ENCODE measurements around the gene TMEM91.
"Not testable (repeated sequence)": the region's sequence is repeated elsewhere in the genome, so short reads cannot be mapped to it uniquely, and the experiment has no call there.

The TMEM91 gene

GRCh38 chr19:41364524-41365391 is 11.6 kb upstream of the TMEM91 start:
- Histone ChIP-seq H3K27ac (ENCODE audit: low read depth, low read length) (peak overlapping the region; percentile 95), H3K27me3 (ENCODE audit: insufficient read depth, low read length) (no peaks in the 10 kb centered on the region), H3K4me3 (ENCODE audit: low read length) (peak overlapping the region; percentile 85), H3K4me1 (ENCODE audit: insufficient read depth, low read length) (peaks cover 4% of the 10 kb centered on the region; the same call in 1 of the 2 replicates), H3K36me3 (ENCODE audit: insufficient read depth, low read length) (no peaks in the 10 kb centered on the region), H3K9ac (ENCODE audit: low read depth, low read length) (peak overlapping the region; percentile 95), H3K9me3 (ENCODE audit: insufficient read depth, low read depth, low read length) (no peaks in the 10 kb centered on the region)
- 97% methylated on average over 7 of the region's 14 CpGs for WGBS

GRCh38 chr19:41366089-41366488 is 10.2 kb upstream of the TMEM91 start:
- WGBS: 88% methylated on average over 1 of the region's 1 CpG
- Histone ChIP-seq H3K36me3 (ENCODE audit: insufficient read depth, low read length) (no peaks in the 10 kb centered on the region), H3K4me1 (ENCODE audit: insufficient read depth, low read length) (peaks cover 4% of the 10 kb centered on the region; the same call in 1 of the 2 replicates), H3K4me3 (ENCODE audit: low read length) (no peak overlapping the region), H3K9me3 (ENCODE audit: insufficient read depth, low read depth, low read length) (no peaks in the 10 kb centered on the region), H3K27ac (ENCODE audit: low read depth, low read length) (no peak overlapping the region), H3K9ac (ENCODE audit: low read depth, low read length) (no peak overlapping the region), H3K27me3 (ENCODE audit: insufficient read depth, low read length) (no peaks in the 10 kb centered on the region)

GRCh38 chr19:41367848-41368301 is 8.5 kb upstream of the TMEM91 start:
- Histone ChIP-seq H3K9me3 (ENCODE audit: insufficient read depth, low read depth, low read length) (no peaks in the 10 kb centered on the region), H3K36me3 (ENCODE audit: insufficient read depth, low read length) (no peaks in the 10 kb centered on the region), H3K27ac (ENCODE audit: low read depth, low read length) (no peak overlapping the region), H3K4me3 (ENCODE audit: low read length) (no peak overlapping the region), H3K27me3 (ENCODE audit: insufficient read depth, low read length) (no peaks in the 10 kb centered on the region), H3K4me1 (ENCODE audit: insufficient read depth, low read length) (peaks cover 4% of the 10 kb centered on the region; the same call in 1 of the 2 replicates), H3K9ac (ENCODE audit: low read depth, low read length) (no peak overlapping the region)
- WGBS: 89% methylated on average over 6 of the region's 6 CpGs

- H3K27me3 ChIP-seq (ENCODE audit: insufficient read depth, low read length): no peaks in the 10 kb centered on the region
- H3K4me1 ChIP-seq (ENCODE audit: insufficient read depth, low read length): 0 out of 2 replicates have a peak, but pooled peaks cover under 1% of the 10 kb centered on the region
- no peak overlapping the region for H3K9ac ChIP-seq (ENCODE audit: low read depth, low read length)
- no peak overlapping the region for H3K27ac ChIP-seq (ENCODE audit: low read depth, low read length)
- H3K4me3 ChIP-seq (ENCODE audit: low read length): no peak overlapping the region
- WGBS: 96% methylated on average over 1 of the region's 2 CpGs
- no peaks in the 10 kb centered on the region for H3K9me3 ChIP-seq (ENCODE audit: insufficient read depth, low read depth, low read length)
- no peaks in the 10 kb centered on the region for H3K36me3 ChIP-seq (ENCODE audit: insufficient read depth, low read length)
Measured at GRCh38 chr19:41369769-41370168, 6.6 kb upstream of the TMEM91 start.

- H3K27ac ChIP-seq (ENCODE audit: low read depth, low read length); H3K27me3 ChIP-seq (ENCODE audit: insufficient read depth, low read length); H3K9me3 ChIP-seq (ENCODE audit: insufficient read depth, low read depth, low read length); H3K36me3 ChIP-seq (ENCODE audit: insufficient read depth, low read length); H3K4me3 ChIP-seq (ENCODE audit: low read length); H3K9ac ChIP-seq (ENCODE audit: low read depth, low read length); H3K4me1 ChIP-seq (ENCODE audit: insufficient read depth, low read length): not testable (repeated sequence)
- 96% methylated on average over 5 of the region's 5 CpGs for WGBS
Measured at GRCh38 chr19:41371119-41371518, 5.2 kb upstream of the TMEM91 start.

- H3K27me3 ChIP-seq (ENCODE audit: insufficient read depth, low read length): no peaks in the 10 kb centered on the region; the same call in 1 of the 2 replicates
- H3K27ac ChIP-seq (ENCODE audit: low read depth, low read length): no peak overlapping the region
- H3K9ac ChIP-seq (ENCODE audit: low read depth, low read length): no peak overlapping the region
- H3K4me3 ChIP-seq (ENCODE audit: low read length): no peak overlapping the region
- no peaks in the 10 kb centered on the region for H3K4me1 ChIP-seq (ENCODE audit: insufficient read depth, low read length)
- no peaks in the 10 kb centered on the region for H3K9me3 ChIP-seq (ENCODE audit: insufficient read depth, low read depth, low read length)
- WGBS: 98% methylated on average over 8 of the region's 8 CpGs
- H3K36me3 ChIP-seq (ENCODE audit: insufficient read depth, low read length): no peaks in the 10 kb centered on the region
Measured at GRCh38 chr19:41371541-41371940, 4.8 kb upstream of the TMEM91 start.

- Histone ChIP-seq H3K4me3 (ENCODE audit: low read length) (no peak overlapping the region), H3K9ac (ENCODE audit: low read depth, low read length) (no peak overlapping the region), H3K9me3 (ENCODE audit: insufficient read depth, low read depth, low read length) (no peaks in the 10 kb centered on the region), H3K36me3 (ENCODE audit: insufficient read depth, low read length) (no peaks in the 10 kb centered on the region), H3K4me1 (ENCODE audit: insufficient read depth, low read length) (no peaks in the 10 kb centered on the region), H3K27me3 (ENCODE audit: insufficient read depth, low read length) (no peaks in the 10 kb centered on the region; the same call in 1 of the 2 replicates), H3K27ac (ENCODE audit: low read depth, low read length) (no peak overlapping the region)
- 88% methylated on average over 1 of the region's 2 CpGs for WGBS
Measured at GRCh38 chr19:41372501-41372900, 3.8 kb upstream of the TMEM91 start.

GRCh38 chr19:41373993-41374392 is 2.3 kb upstream of the TMEM91 start:
- Histone ChIP-seq H3K9ac (ENCODE audit: low read depth, low read length) (no peak overlapping the region), H3K9me3 (ENCODE audit: insufficient read depth, low read depth, low read length) (no peaks in the 10 kb centered on the region), H3K4me1 (ENCODE audit: insufficient read depth, low read length) (no peaks in the 10 kb centered on the region), H3K27ac (ENCODE audit: low read depth, low read length) (no peak overlapping the region), H3K4me3 (ENCODE audit: low read length) (no peak overlapping the region), H3K27me3 (ENCODE audit: insufficient read depth, low read length) (no peaks in the 10 kb centered on the region; the same call in 1 of the 2 replicates), H3K36me3 (ENCODE audit: insufficient read depth, low read length) (no peaks in the 10 kb centered on the region)
- WGBS: 92% methylated on average over 11 of the region's 12 CpGs

GRCh38 chr19:41376998-41377365 is 649 bp downstream of the TMEM91 start:
- 52% methylated on average over 8 of the region's 8 CpGs for whole genome bisulfite sequencing
- Histone ChIP-seq H3K27me3 (ENCODE audit: insufficient read depth, low read length) (no peaks in the 10 kb centered on the region; the same call in 1 of the 2 replicates), H3K9me3 (ENCODE audit: insufficient read depth, low read depth, low read length) (no peaks in the 10 kb centered on the region), H3K36me3 (ENCODE audit: insufficient read depth, low read length) (no peaks in the 10 kb centered on the region), H3K4me3 (ENCODE audit: low read length) (peak overlapping the region; percentile 76), H3K4me1 (ENCODE audit: insufficient read depth, low read length) (no peaks in the 10 kb centered on the region), H3K27ac (ENCODE audit: low read depth, low read length) (no peak overlapping the region), H3K9ac (ENCODE audit: low read depth, low read length) (peak overlapping the region; percentile 66; the same call in 1 of the 2 replicates)

GRCh38 chr19:41377977-41378709 is 1.8 kb downstream of the TMEM91 start:
- no peak overlapping the region for H3K27ac ChIP-seq (ENCODE audit: low read depth, low read length)

GRCh38 chr19:41381536-41381935 is 5.2 kb downstream of the TMEM91 start:
- not testable (repeated sequence) for H3K27ac ChIP-seq (ENCODE audit: low read depth, low read length); H3K4me1 ChIP-seq (ENCODE audit: insufficient read depth, low read length); H3K36me3 ChIP-seq (ENCODE audit: insufficient read depth, low read length); H3K9ac ChIP-seq (ENCODE audit: low read depth, low read length); H3K4me3 ChIP-seq (ENCODE audit: low read length); H3K9me3 ChIP-seq (ENCODE audit: insufficient read depth, low read depth, low read length); H3K27me3 ChIP-seq (ENCODE audit: insufficient read depth, low read length)
- WGBS: 96% methylated on average over 8 of the region's 8 CpGs

More at GRCh38 chr19:41377977-41378709, 1.8 kb downstream of the TMEM91 start:
- Histone ChIP-seq H3K27me3 (ENCODE audit: insufficient read depth, low read length) (no peaks in the 10 kb centered on the region; the same call in 1 of the 2 replicates), H3K9me3 (ENCODE audit: insufficient read depth, low read depth, low read length) (no peaks in the 10 kb centered on the region), H3K4me1 (ENCODE audit: insufficient read depth, low read length) (no peaks in the 10 kb centered on the region), H3K4me3 (ENCODE audit: low read length) (no peak overlapping the region), H3K9ac (ENCODE audit: low read depth, low read length) (no peak overlapping the region), H3K36me3 (ENCODE audit: insufficient read depth, low read length) (peaks cover 3% of the 10 kb centered on the region; the same call in 1 of the 2 replicates)
- WGBS: 42% methylated on average over 9 of the region's 9 CpGs
